Measurements from ENCODE around the gene MEGF11. TPM values are rescaled to one million over a fixed set of nuclear protein-coding genes. Genes with fewer than 3 reads are reported as not detected.

The MEGF11 gene
- total RNA-seq, 2 donors from 2014 or later, result not detected

GRCh38 chr15:66107070-66107469, 146.5 kb downstream of the MEGF11 start:
- Histone ChIP-seq H3K27me3 (replicated peaks; ENCODE audit: insufficient read depth) (peaks cover 1% of the 10 kb centered on the region), H3K27ac (no peak overlapping the region), H3K36me3 (no peaks in the 10 kb centered on the region), H3K4me3 (no peak overlapping the region), H3K9me3 (no peaks in the 10 kb centered on the region), H3K4me1 (replicated peaks) (no peaks in the 10 kb centered on the region)
- WGBS, result 83% methylated on average over 7 of the region's 7 CpGs
- DNase-seq (ENCODE audit: low spot score), result no peak
- intact Hi-C loops (cut with DNase I), result no loop called here
- no peak for TF ChIP-seq POLR2A (IDR thresholded peaks at IDR 0.05)

GRCh38 chr15:66105286-66106265, 148.0 kb downstream of the MEGF11 start:
- Histone ChIP-seq H3K36me3 (no peaks in the 10 kb centered on the region), H3K4me1 (replicated peaks) (no peaks in the 10 kb centered on the region), H3K4me3 (no peak overlapping the region), H3K27ac (no peak overlapping the region), H3K9me3 (no peaks in the 10 kb centered on the region), H3K27me3 (replicated peaks; ENCODE audit: insufficient read depth) (peaks cover 1% of the 10 kb centered on the region)
- 77% methylated on average over 9 of the region's 9 CpGs for WGBS
- no peak for TF ChIP-seq POLR2AphosphoS5 (IDR thresholded peaks at IDR 0.05)
- no peak for TF ChIP-seq POLR2A (IDR thresholded peaks at IDR 0.05)
- intact Hi-C loops (cut with DNase I), result no loop called here
- DNase-seq (ENCODE audit: low spot score), result no peak

GRCh38 chr15:66103293-66103590, 150.3 kb downstream of the MEGF11 start:
- intact Hi-C loops (cut with DNase I), result no loop called here
- WGBS, result 95% methylated on average over 3 of the region's 3 CpGs
- Histone ChIP-seq H3K27ac (no peak overlapping the region), H3K27me3 (replicated peaks; ENCODE audit: insufficient read depth) (no peaks in the 10 kb centered on the region), H3K9me3 (no peaks in the 10 kb centered on the region), H3K36me3 (no peaks in the 10 kb centered on the region), H3K4me3 (no peak overlapping the region), H3K4me1 (replicated peaks) (no peaks in the 10 kb centered on the region)
- TF ChIP-seq POLR2A (IDR thresholded peaks at IDR 0.05), result no peak
- no peak for TF ChIP-seq POLR2AphosphoS5 (IDR thresholded peaks at IDR 0.05)
- TF ChIP-seq, protein P1, sequence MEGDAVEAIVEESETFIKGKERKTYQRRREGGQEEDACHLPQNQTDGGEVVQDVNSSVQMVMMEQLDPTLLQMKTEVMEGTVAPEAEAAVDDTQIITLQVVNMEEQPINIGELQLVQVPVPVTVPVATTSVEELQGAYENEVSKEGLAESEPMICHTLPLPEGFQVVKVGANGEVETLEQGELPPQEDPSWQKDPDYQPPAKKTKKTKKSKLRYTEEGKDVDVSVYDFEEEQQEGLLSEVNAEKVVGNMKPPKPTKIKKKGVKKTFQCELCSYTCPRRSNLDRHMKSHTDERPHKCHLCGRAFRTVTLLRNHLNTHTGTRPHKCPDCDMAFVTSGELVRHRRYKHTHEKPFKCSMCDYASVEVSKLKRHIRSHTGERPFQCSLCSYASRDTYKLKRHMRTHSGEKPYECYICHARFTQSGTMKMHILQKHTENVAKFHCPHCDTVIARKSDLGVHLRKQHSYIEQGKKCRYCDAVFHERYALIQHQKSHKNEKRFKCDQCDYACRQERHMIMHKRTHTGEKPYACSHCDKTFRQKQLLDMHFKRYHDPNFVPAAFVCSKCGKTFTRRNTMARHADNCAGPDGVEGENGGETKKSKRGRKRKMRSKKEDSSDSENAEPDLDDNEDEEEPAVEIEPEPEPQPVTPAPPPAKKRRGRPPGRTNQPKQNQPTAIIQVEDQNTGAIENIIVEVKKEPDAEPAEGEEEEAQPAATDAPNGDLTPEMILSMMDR (IDR thresholded peaks at IDR 0.05), result no peak
- DNase-seq (ENCODE audit: low spot score), result no peak

GRCh38 chr15:66102563-66103292, 150.8 kb downstream of the MEGF11 start:
- 93% methylated on average over 5 of the region's 5 CpGs for WGBS
- Histone ChIP-seq H3K36me3 (no peaks in the 10 kb centered on the region), H3K27ac (no peak overlapping the region), H3K9me3 (no peaks in the 10 kb centered on the region), H3K4me1 (replicated peaks) (no peaks in the 10 kb centered on the region), H3K4me3 (no peak overlapping the region), H3K27me3 (replicated peaks; ENCODE audit: insufficient read depth) (no peaks in the 10 kb centered on the region)
- intact Hi-C loops (cut with DNase I), result no loop called here
- no peak for DNase-seq (ENCODE audit: low spot score)
- TF ChIP-seq POLR2A (IDR thresholded peaks at IDR 0.05) (no peak), POLR2AphosphoS5 (IDR thresholded peaks at IDR 0.05) (no peak)
- TF ChIP-seq, protein P1 (IDR thresholded peaks at IDR 0.05), result no peak

- Histone ChIP-seq H3K4me1 (replicated peaks) (no peaks in the 10 kb centered on the region), H3K27ac (no peak overlapping the region), H3K27me3 (replicated peaks; ENCODE audit: insufficient read depth) (no peaks in the 10 kb centered on the region), H3K36me3 (no peaks in the 10 kb centered on the region), H3K4me3 (no peak overlapping the region), H3K9me3 (no peaks in the 10 kb centered on the region)
- no peak for TF ChIP-seq POLR2AphosphoS5 (IDR thresholded peaks at IDR 0.05)
- no peak for TF ChIP-seq POLR2A (IDR thresholded peaks at IDR 0.05)
- TF ChIP-seq, protein P1 (IDR thresholded peaks at IDR 0.05), result no peak
- WGBS, result 84% methylated on average over 10 of the region's 10 CpGs
- intact Hi-C loops (cut with DNase I), result no loop called here
- no peak for DNase-seq (ENCODE audit: low spot score)
These were observed 151.7 kb downstream of the MEGF11 start for GRCh38 chr15:66101715-66102395.
